Measurements from ENCODE around the gene CLDN1. TPM values are rescaled to one million over a fixed set of nuclear protein-coding genes. Genes with fewer than 3 reads are reported as not detected.

CLDN1 gene
- total RNA-seq, 4 donors from 2014 or later, result 0.37 to 0.95 (median 0.82) TPM; not detected in 1

DNA sequence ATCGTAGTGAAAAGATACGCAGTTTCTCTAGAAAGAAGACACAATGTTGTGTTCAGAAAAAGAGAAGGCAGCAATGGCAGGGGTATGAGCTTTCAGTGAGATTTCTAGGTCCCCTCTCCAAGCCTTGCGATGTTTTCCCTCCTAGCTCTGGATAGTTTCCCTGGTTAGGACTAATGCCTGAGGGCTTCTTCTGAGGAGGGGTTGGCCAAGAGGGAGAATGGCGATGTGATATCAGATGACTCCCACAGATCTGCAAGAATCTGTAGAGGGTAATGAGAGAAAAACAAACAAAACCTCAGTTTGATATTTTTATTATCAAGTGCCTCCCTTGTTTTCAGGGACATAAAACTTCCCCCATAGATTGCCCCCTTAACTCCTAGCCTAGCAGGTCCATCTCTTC is 4.1 kb upstream of the CLDN1 start:
- no peaks in the 10 kb centered on the region for H3K9me3 ChIP-seq
- in situ Hi-C loops (cut with MboI; ENCODE audit: low pct_ligation_motif_present in 1 of 4, low pct_unique_long_range_greater_than_20kb in 1 of 4, low sequenced_read_pairs in 3 of 4), result loop anchor here in 3 of 4 donors (10.0 kb wide), 2 partner anchors 102 to 362 kb away; no protein-coding TSS in a partner anchor

DNA sequence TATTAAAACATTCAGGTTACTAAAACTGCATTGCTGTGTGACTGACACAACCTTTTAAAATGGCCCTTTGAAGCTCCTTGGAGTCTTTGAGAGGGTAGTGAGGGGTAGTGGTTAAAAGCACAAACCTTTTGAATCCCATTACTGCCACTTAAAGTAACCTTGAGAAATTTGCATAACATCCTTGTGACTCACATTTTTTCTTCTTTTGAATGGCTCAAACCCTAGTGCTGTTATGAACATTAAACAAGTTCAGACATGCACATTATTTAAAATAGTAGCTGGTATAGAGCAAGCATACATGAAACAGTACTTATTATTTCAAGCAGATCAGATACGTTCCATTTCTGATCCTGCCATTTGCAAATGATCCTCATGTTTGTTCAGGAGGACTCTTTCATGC is 3.7 kb upstream of the CLDN1 start:
- 69 to 100% methylated on average over 1 of the region's 1 CpG for WGBS, 2 donors (ENCODE audit: low coverage in 1 of 2)
- Histone ChIP-seq H3K4me1 (peaks cover 0 to 7% (median 5%) of the 10 kb centered on the region in 4 donors), H3K27me3 (peaks cover 9% of the 10 kb centered on the region), H3K9me3 (no peaks in the 10 kb centered on the region), H3K36me3 (no peaks in the 10 kb centered on the region), H3K4me3 (no peak overlapping the region), H3K27ac (no peak overlapping the region)
- no peak for DNase-seq
- in situ Hi-C loops (cut with MboI; ENCODE audit: low pct_ligation_motif_present in 1 of 4, low pct_unique_long_range_greater_than_20kb in 1 of 4, low sequenced_read_pairs in 3 of 4), result loop anchor here in 3 of 4 donors (10.0 kb wide), 2 partner anchors 101 to 361 kb away; no protein-coding TSS in a partner anchor
- intact Hi-C loops (cut with DNase I; ENCODE audit: low total_unique reads), result loop anchor here (10.0 kb wide), 1 partner anchor 101 kb away; no protein-coding TSS in a partner anchor
- TF ChIP-seq POLR2AphosphoS5 (IDR thresholded peaks at IDR 0.05) (no peak), EP300 (IDR thresholded peaks at IDR 0.05; ENCODE audit: low read depth) (no peak)
- TF ChIP-seq, protein P1, sequence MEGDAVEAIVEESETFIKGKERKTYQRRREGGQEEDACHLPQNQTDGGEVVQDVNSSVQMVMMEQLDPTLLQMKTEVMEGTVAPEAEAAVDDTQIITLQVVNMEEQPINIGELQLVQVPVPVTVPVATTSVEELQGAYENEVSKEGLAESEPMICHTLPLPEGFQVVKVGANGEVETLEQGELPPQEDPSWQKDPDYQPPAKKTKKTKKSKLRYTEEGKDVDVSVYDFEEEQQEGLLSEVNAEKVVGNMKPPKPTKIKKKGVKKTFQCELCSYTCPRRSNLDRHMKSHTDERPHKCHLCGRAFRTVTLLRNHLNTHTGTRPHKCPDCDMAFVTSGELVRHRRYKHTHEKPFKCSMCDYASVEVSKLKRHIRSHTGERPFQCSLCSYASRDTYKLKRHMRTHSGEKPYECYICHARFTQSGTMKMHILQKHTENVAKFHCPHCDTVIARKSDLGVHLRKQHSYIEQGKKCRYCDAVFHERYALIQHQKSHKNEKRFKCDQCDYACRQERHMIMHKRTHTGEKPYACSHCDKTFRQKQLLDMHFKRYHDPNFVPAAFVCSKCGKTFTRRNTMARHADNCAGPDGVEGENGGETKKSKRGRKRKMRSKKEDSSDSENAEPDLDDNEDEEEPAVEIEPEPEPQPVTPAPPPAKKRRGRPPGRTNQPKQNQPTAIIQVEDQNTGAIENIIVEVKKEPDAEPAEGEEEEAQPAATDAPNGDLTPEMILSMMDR (IDR thresholded peaks at IDR 0.05), result no peak

More for the DNA sequence above, 4.1 kb upstream of the CLDN1 start:
- no peak overlapping the region for H3K27ac ChIP-seq
- 82 to 95% methylated on average over 3 to 4 of the region's 4 CpGs for WGBS, 2 donors (ENCODE audit: low coverage in 1 of 2)
- TF ChIP-seq POLR2A (IDR thresholded peaks at IDR 0.05) (no peak), EP300 (IDR thresholded peaks at IDR 0.05; ENCODE audit: low read depth) (no peak), POLR2AphosphoS5 (IDR thresholded peaks at IDR 0.05) (no peak)
- TF ChIP-seq, protein P1 (IDR thresholded peaks at IDR 0.05), result no peak
- H3K4me1 ChIP-seq, result peaks cover 0 to 7% (median 5%) of the 10 kb centered on the region in 4 donors
- H3K36me3 ChIP-seq, result no peaks in the 10 kb centered on the region
- intact Hi-C loops (cut with DNase I; ENCODE audit: low total_unique reads), result loop anchor here (10.0 kb wide), 1 partner anchor 102 kb away; no protein-coding TSS in a partner anchor
- H3K27me3 ChIP-seq, result peaks cover 5% of the 10 kb centered on the region
- no peak for DNase-seq
- no peak overlapping the region for H3K4me3 ChIP-seq

DNA sequence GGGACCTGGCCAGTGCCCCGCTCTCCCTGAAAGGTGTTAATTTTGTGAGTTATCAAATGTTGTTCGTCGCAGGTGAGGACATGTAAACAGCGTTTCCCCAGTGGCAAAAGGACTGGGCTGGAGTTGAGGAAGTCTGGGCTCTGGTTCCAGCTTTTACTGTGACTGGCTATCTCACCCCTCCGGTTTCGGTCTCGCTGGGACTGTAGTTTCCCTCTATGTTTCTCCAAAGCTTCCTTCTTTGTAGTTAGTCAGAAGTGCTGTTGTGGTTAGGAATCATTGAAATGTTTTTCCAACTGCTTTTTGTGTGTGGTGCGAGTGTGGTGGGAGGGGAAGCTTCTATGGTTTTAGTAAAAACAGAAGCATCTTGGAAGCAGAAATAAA is 990 bp upstream of the CLDN1 start:
- in situ Hi-C loops (cut with MboI; ENCODE audit: low pct_ligation_motif_present in 1 of 4, low pct_unique_long_range_greater_than_20kb in 1 of 4, low sequenced_read_pairs in 3 of 4), result loop anchor here in 3 of 4 donors (10.0 kb wide), 2 partner anchors 98 to 358 kb away; no protein-coding TSS in a partner anchor
- Histone ChIP-seq H3K36me3 (no peaks in the 10 kb centered on the region), H3K4me1 (peaks cover 0 to 7% (median 5%) of the 10 kb centered on the region in 4 donors), H3K4me3 (no peak overlapping the region), H3K27ac (no peak overlapping the region), H3K9me3 (no peaks in the 10 kb centered on the region), H3K27me3 (peaks cover 11% of the 10 kb centered on the region)
- no peak for DNase-seq
- WGBS, 2 donors (ENCODE audit: low coverage in 1 of 2), result 69 to 70% methylated on average over 4 to 8 of the region's 8 CpGs
- intact Hi-C loops (cut with DNase I; ENCODE audit: low total_unique reads), result loop anchor here (5.0 to 10.0 kb wide), 2 partner anchors 98 to 361 kb away; no protein-coding TSS in a partner anchor
- TF ChIP-seq POLR2AphosphoS5 (IDR thresholded peaks at IDR 0.05), result no peak

DNA sequence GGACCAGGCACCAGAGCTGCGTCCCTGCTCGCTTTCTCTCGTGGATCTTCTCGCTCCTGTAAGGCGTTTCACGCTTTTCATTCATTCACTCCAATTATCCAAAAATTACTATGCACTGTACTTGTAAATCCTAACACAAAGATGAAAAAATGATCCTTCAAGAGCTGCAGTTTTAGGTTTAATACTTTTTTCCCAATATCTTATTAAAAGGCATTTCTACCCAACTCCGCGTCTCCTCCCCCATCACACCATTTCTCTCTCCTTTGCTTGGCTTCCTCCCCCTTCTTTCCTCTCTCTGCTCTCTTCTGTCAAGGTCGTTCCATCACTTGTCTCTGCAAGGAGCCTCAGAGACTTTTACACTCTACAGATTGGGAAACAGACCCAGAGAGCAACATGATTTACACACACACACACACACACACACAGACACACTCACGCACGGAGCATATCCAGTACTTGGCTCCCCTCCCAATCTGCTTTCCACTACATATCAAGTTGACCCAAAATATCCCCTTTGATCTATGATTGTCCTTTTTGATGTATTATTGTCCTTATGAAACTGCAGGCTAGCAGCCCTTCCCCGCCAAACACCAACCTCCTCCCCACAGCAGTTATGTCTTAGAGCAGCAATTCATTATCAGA is 479 bp upstream of the CLDN1 start:
- Histone ChIP-seq H3K36me3 (no peaks in the 10 kb centered on the region), H3K4me3 (peak overlapping the region in 3 of 4 donors; percentile 30 to 55 (median 48)), H3K27me3 (peaks cover 11% of the 10 kb centered on the region), H3K4me1 (peaks cover 0 to 7% (median 5%) of the 10 kb centered on the region in 4 donors), H3K9me3 (no peaks in the 10 kb centered on the region), H3K27ac (peak overlapping the region in 1 of 4 donors; percentile 58)
- 9 to 14% methylated on average over 10 to 12 of the region's 12 CpGs for WGBS, 2 donors (ENCODE audit: low coverage in 1 of 2)
- TF ChIP-seq, protein P1 (IDR thresholded peaks at IDR 0.05), result peak in 1 of 5 experiments; percentile 8
- TF ChIP-seq POLR2A (IDR thresholded peaks at IDR 0.05), result no peak
- intact Hi-C loops (cut with DNase I; ENCODE audit: low total_unique reads), result loop anchor here (5.0 to 10.0 kb wide), 2 partner anchors 98 to 360 kb away; no protein-coding TSS in a partner anchor
- in situ Hi-C loops (cut with MboI; ENCODE audit: low pct_ligation_motif_present in 1 of 4, low pct_unique_long_range_greater_than_20kb in 1 of 4, low sequenced_read_pairs in 3 of 4), result loop anchor here in 3 of 4 donors (10.0 kb wide), 2 partner anchors 98 to 358 kb away; no protein-coding TSS in a partner anchor
- no peak for DNase-seq

Measured in transverse colon (tissue), 4 donors.